ENCODE data around the gene TOMM22.

GRCh38 chr22:38716271-38716670 is 34.5 kb downstream of the TOMM22 start:
- no peak for TF ChIP-seq CTCF (IDR thresholded peaks at IDR 0.05)
- no peak for TF ChIP-seq POLR2A (IDR thresholded peaks at IDR 0.05)

Measured in thyroid gland (tissue), 4 donors.